Liver (tissue), 9 donors: ENCODE data around the gene CORO2B. TPM values are rescaled to one million over a fixed set of nuclear protein-coding genes. Genes with fewer than 3 reads are reported as not detected.

Experiments
- DNase-seq: peaks from one replicate; pipeline ENCODE4 v3.0.0-alpha.2; 2017; ENCODE audit warnings: low spot score
- H3K27ac ChIP-seq, 2 donors: one replicate each; pipeline ENCODE4 v1.7.0; 2013; ENCODE audit warnings: inconsistent platforms in 2 of 2, low read length in 2 of 2, control low read depth in 1 of 2, low read depth in 1 of 2, mild to moderate bottlenecking in 1 of 2
- H3K27me3 ChIP-seq, 4 donors: one replicate each; pipeline versions ENCODE4 v1.6.1 to v1.7.0; 2013; ENCODE audit warnings: low read length in 3 of 4, inconsistent platforms in 1 of 4, mild to moderate bottlenecking in 1 of 4, moderate library complexity in 1 of 4; ENCODE audit not compliant: control insufficient read depth in 4 of 4, insufficient read depth in 4 of 4
- H3K36me3 ChIP-seq, 4 donors: one replicate each; pipeline versions ENCODE4 v1.6.1 to v1.7.0; 2013; ENCODE audit warnings: low read length in 3 of 4, mild to moderate bottlenecking in 3 of 4, low read depth in 1 of 4, moderate library complexity in 1 of 4; ENCODE audit not compliant: control insufficient read depth in 4 of 4, insufficient read depth in 3 of 4
- H3K4me1 ChIP-seq, 4 donors: one replicate each; pipeline versions ENCODE4 v1.6.1 to v1.7.0; 2013; ENCODE audit warnings: low read length in 3 of 4, mild to moderate bottlenecking in 3 of 4, moderate library complexity in 1 of 4; ENCODE audit not compliant: control insufficient read depth in 4 of 4, insufficient read depth in 4 of 4
- H3K4me3 ChIP-seq, 3 donors: one replicate each; pipeline versions ENCODE4 v1.6.1 to v1.7.0; 2013; ENCODE audit warnings: low read length in 3 of 3, control low read depth in 1 of 3, low read depth in 1 of 3, mild to moderate bottlenecking in 1 of 3
- H3K9ac ChIP-seq, 2 donors: one replicate each; pipeline ENCODE4 v1.7.0; 2013; ENCODE audit warnings: low read length in 2 of 2, mild to moderate bottlenecking in 2 of 2, moderate library complexity in 2 of 2, control low read depth in 1 of 2, low read depth in 1 of 2
- H3K9me3 ChIP-seq, 4 donors: one replicate each; pipeline versions ENCODE4 v1.6.1 to v1.7.0; 2013; ENCODE audit warnings: low read length in 3 of 4; ENCODE audit not compliant: control insufficient read depth in 4 of 4
- ATF3 ChIP-seq: IDR thresholded peaks from 2 replicates; pipeline ENCODE4 v1.6.1; 2016; ENCODE audit warnings: antibody characterized with exemption
- CTCF ChIP-seq: fragments of 150-350 bp; IDR thresholded peaks from 2 replicates; pipeline ENCODE4 v1.5.1; 2017; ENCODE audit warnings: improper control_type of control experiment, low read depth, low read length; ENCODE audit not compliant: missing input control
- EGR1 ChIP-seq, 2 donors: IDR thresholded peaks; 2 replicates each; pipeline ENCODE4 v1.6.1; 2016 to 2018; ENCODE audit warnings: antibody characterized with exemption in 2 of 2, low read depth in 2 of 2
- FOXA1 ChIP-seq: IDR thresholded peaks from 2 replicates; pipeline ENCODE4 v1.6.1; 2016; ENCODE audit warnings: antibody characterized with exemption
- FOXA2 ChIP-seq: IDR thresholded peaks from 2 replicates; pipeline ENCODE4 v1.6.1; 2016; ENCODE audit warnings: antibody characterized with exemption
- GABPA ChIP-seq, 2 donors: IDR thresholded peaks in 1 of 2; conservative IDR thresholded peaks in 1 of 2; 2 replicates each; pipeline ENCODE4 v1.6.1; 2016; ENCODE audit warnings: antibody characterized with exemption in 2 of 2, mild to moderate bottlenecking in 1 of 2, moderate library complexity in 1 of 2
- HNF4A ChIP-seq, 2 donors: conservative IDR thresholded peaks; 2 replicates each; pipeline ENCODE4 v1.6.1; 2016; ENCODE audit warnings: antibody characterized with exemption in 2 of 2, mild to moderate bottlenecking in 2 of 2
- HNF4G ChIP-seq: IDR thresholded peaks from 2 replicates; pipeline ENCODE4 v1.6.1; 2016; ENCODE audit warnings: antibody characterized with exemption
- JUND ChIP-seq, 2 donors: IDR thresholded peaks; 2 replicates each; pipeline ENCODE4 v1.6.1; 2016; ENCODE audit warnings: antibody characterized with exemption in 2 of 2
- NR2F2 ChIP-seq: IDR thresholded peaks from 2 replicates; pipeline ENCODE4 v1.6.1; 2016; ENCODE audit warnings: antibody characterized with exemption
- RAD21 ChIP-seq, 2 donors: IDR thresholded peaks; 2 replicates each; pipeline ENCODE4 v1.6.1; 2016; ENCODE audit warnings: antibody characterized with exemption in 2 of 2, mild to moderate bottlenecking in 2 of 2
- RXRA ChIP-seq, 2 donors: IDR thresholded peaks; 2 replicates each; pipeline ENCODE4 v1.6.1; 2017 to 2018; ENCODE audit warnings: antibody characterized with exemption in 2 of 2, mild to moderate bottlenecking in 1 of 2
- SP1 ChIP-seq: IDR thresholded peaks from 2 replicates; pipeline ENCODE4 v1.6.1; 2018; ENCODE audit warnings: antibody characterized with exemption, mild to moderate bottlenecking
- TAF1 ChIP-seq: conservative IDR thresholded peaks from 2 replicates; pipeline ENCODE4 v1.6.1; 2016; ENCODE audit warnings: antibody characterized with exemption, mild to moderate bottlenecking
- YY1 ChIP-seq: IDR thresholded peaks from 2 replicates; pipeline ENCODE4 v1.6.1; 2016; ENCODE audit warnings: antibody characterized with exemption, mild to moderate bottlenecking
- WGBS: extraction: QIAGEN DNeasy Blood & Tissue Kit; methylation state at CpG from one replicate; pipeline ENCODE4 v1.1.7; 2013; 5-methylcytosine and 5-hydroxymethylcytosine counted together
- polyA plus RNA-seq, 2 donors: library from polyadenylated mRNA; stranded (reverse) in 1 of 2; unstranded in 1 of 2; fragments of 200-250 nt in 1 of 2; fragments of >200 nt in 1 of 2; fragmentation: Nextera tagmentation in 1 of 2; extraction: Ambion mirVana in 1 of 2; gene quantifications; one replicate each; pipeline versions ENCODE4 v1.2.1 to v1.2.3, GENCODE V29; 2013 to 2015
- total RNA-seq, 2 donors: library from RNA; depleted of rRNA; stranded (reverse); fragments of >200 nt; gene quantifications; one replicate each; pipeline ENCODE4 v1.2.3, GENCODE V29; 2014
- TF ChIP-seq, protein P1 (sequence below): IDR thresholded peaks from 2 replicates; pipeline ENCODE4 v1.6.1; 2016; ENCODE audit warnings: antibody characterized with exemption, mild to moderate bottlenecking
- TF ChIP-seq, protein P2 (sequence below): IDR thresholded peaks from 2 replicates; pipeline ENCODE4 v1.6.1; 2016; ENCODE audit warnings: antibody characterized with exemption
- TF ChIP-seq, protein P3 (sequence below): IDR thresholded peaks from 2 replicates; pipeline ENCODE4 v1.6.1; 2016; ENCODE audit warnings: antibody characterized with exemption
- donor health status: healthy.
- donor health status: healthy.
- donor health status: healthy.
- donor health status: healthy.
- donor health status: healthy.

The CORO2B gene
- total and polyA plus RNA-seq, 4 donors = 0.15 to 0.65 (median 0.52) TPM

GRCh38 chr15:68774120-68774519 lies 195.3 kb downstream of the CORO2B start:
- Histone ChIP-seq H3K4me3 (no peak overlapping the region), H3K9ac (no peak overlapping the region), H3K36me3 (peaks cover 0 to 12% (median 5%) of the 10 kb centered on the region in 4 donors), H3K4me1 (no peaks in the 10 kb centered on the region), H3K9me3 (no peaks in the 10 kb centered on the region), H3K27ac (no peak overlapping the region), H3K27me3 (no peaks in the 10 kb centered on the region)
- TF ChIP-seq YY1 (no peak), HNF4A (conservative IDR thresholded peaks at IDR 0.05) (no peak), RAD21 (IDR thresholded peaks at IDR 0.05) (no peak), NR2F2 (no peak), ATF3 (no peak), RXRA (IDR thresholded peaks at IDR 0.05) (no peak), HNF4G (no peak), FOXA1 (no peak), GABPA (IDR thresholded peaks at IDR 0.05 in 1 of 2, conservative IDR thresholded peaks at IDR 0.05 in 1 of 2) (no peak), SP1 (no peak), CTCF (no peak), TAF1 (no peak), FOXA2 (no peak), JUND (IDR thresholded peaks at IDR 0.05) (no peak), EGR1 (IDR thresholded peaks at IDR 0.05; ENCODE audit: low read depth in 2 of 2) (no peak)
- TF ChIP-seq, protein P1, sequence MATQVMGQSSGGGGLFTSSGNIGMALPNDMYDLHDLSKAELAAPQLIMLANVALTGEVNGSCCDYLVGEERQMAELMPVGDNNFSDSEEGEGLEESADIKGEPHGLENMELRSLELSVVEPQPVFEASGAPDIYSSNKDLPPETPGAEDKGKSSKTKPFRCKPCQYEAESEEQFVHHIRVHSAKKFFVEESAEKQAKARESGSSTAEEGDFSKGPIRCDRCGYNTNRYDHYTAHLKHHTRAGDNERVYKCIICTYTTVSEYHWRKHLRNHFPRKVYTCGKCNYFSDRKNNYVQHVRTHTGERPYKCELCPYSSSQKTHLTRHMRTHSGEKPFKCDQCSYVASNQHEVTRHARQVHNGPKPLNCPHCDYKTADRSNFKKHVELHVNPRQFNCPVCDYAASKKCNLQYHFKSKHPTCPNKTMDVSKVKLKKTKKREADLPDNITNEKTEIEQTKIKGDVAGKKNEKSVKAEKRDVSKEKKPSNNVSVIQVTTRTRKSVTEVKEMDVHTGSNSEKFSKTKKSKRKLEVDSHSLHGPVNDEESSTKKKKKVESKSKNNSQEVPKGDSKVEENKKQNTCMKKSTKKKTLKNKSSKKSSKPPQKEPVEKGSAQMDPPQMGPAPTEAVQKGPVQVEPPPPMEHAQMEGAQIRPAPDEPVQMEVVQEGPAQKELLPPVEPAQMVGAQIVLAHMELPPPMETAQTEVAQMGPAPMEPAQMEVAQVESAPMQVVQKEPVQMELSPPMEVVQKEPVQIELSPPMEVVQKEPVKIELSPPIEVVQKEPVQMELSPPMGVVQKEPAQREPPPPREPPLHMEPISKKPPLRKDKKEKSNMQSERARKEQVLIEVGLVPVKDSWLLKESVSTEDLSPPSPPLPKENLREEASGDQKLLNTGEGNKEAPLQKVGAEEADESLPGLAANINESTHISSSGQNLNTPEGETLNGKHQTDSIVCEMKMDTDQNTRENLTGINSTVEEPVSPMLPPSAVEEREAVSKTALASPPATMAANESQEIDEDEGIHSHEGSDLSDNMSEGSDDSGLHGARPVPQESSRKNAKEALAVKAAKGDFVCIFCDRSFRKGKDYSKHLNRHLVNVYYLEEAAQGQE = no peak
- TF ChIP-seq, protein P2, sequence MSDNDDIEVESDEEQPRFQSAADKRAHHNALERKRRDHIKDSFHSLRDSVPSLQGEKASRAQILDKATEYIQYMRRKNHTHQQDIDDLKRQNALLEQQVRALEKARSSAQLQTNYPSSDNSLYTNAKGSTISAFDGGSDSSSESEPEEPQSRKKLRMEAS = no peak
- TF ChIP-seq, protein P3, sequence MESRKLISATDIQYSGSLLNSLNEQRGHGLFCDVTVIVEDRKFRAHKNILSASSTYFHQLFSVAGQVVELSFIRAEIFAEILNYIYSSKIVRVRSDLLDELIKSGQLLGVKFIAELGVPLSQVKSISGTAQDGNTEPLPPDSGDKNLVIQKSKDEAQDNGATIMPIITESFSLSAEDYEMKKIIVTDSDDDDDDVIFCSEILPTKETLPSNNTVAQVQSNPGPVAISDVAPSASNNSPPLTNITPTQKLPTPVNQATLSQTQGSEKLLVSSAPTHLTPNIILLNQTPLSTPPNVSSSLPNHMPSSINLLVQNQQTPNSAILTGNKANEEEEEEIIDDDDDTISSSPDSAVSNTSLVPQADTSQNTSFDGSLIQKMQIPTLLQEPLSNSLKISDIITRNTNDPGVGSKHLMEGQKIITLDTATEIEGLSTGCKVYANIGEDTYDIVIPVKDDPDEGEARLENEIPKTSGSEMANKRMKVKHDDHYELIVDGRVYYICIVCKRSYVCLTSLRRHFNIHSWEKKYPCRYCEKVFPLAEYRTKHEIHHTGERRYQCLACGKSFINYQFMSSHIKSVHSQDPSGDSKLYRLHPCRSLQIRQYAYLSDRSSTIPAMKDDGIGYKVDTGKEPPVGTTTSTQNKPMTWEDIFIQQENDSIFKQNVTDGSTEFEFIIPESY = no peak
- WGBS = 96% methylated on average over 4 of the region's 4 CpGs
- no peak for DNase-seq
